WTC11 (cell line): ENCODE results near the gene PNLDC1. TPM values are rescaled to one million over a fixed set of nuclear protein-coding genes. Genes with fewer than 3 reads are reported as not detected.

Experiments used
- ATAC-seq: fragments of 200-7000 bp; cut with Tn5 transposase; 2 replicates; pipeline ENCODE4 v1.10.0; 2021; ENCODE audit warnings: mild to moderate bottlenecking, moderate library complexity
- CTCF ChIA-PET: fragments of 300-600 bp; sonication (Branson Sonifier 250); formaldehyde crosslinking; loops from one replicate; lab custom pipeline; 2021; ENCODE audit warnings: antibody characterized with exemption; lab: Charles Lee
- POLR2A ChIA-PET: fragments of 350-600 bp; sonication (Branson Sonifier 250); formaldehyde crosslinking; loops from one replicate; lab custom pipeline; 2021; ENCODE audit warnings: antibody characterized with exemption; lab: Charles Lee
- DNase-seq: peaks from one replicate; pipeline ENCODE4 v3.0.0; 2021; ENCODE audit warnings: low spot score
- H3K27ac Mint-ChIP-seq: 2 replicates; pipeline ENCODE4 v1.8.0; 2021; ENCODE audit warnings: mixed read lengths
- H3K27me3 Mint-ChIP-seq: 2 replicates; pipeline ENCODE4 v1.8.0; 2021; ENCODE audit warnings: low read depth, mild to moderate bottlenecking, moderate library complexity, mixed read lengths
- H3K36me3 Mint-ChIP-seq: 2 replicates; pipeline ENCODE4 v1.8.0; 2021; ENCODE audit warnings: mixed read lengths
- H3K4me1 Mint-ChIP-seq: 2 replicates; pipeline ENCODE4 v1.8.0; 2022; ENCODE audit warnings: mixed read lengths
- H3K4me3 Mint-ChIP-seq: 2 replicates; pipeline ENCODE4 v1.8.0; 2021; ENCODE audit warnings: mild to moderate bottlenecking, moderate library complexity, mixed read lengths
- H3K9me3 Mint-ChIP-seq: 2 replicates; pipeline ENCODE4 v1.8.0; 2021; ENCODE audit warnings: mixed read lengths
- ETV6 ChIP-seq: sonication (generic); formaldehyde crosslinking; IDR thresholded peaks from 2 replicates; pipeline ENCODE4 v1.8.1; 2022; ENCODE audit warnings: mild to moderate bottlenecking, missing genetic modification reagents
- FOXP1 ChIP-seq: sonication (generic); formaldehyde crosslinking; IDR thresholded peaks from 2 replicates; pipeline ENCODE4 v1.8.0; 2022; ENCODE audit warnings: missing genetic modification reagents, mild to moderate bottlenecking, moderate library complexity, borderline replicate concordance
- GABPB1 ChIP-seq: sonication (generic); formaldehyde crosslinking; IDR thresholded peaks from 2 replicates; pipeline ENCODE4 v1.8.1; 2023; ENCODE audit warnings: mild to moderate bottlenecking, missing genetic modification reagents
- HMGA2 ChIP-seq: fragments of 250-450 bp; sonication (Bioruptor Pico); IDR thresholded peaks from 2 replicates; pipeline ENCODE4 v1.4.0; 2021; ENCODE audit warnings: mild to moderate bottlenecking, moderate library complexity
- JUN ChIP-seq: sonication (generic); formaldehyde crosslinking; IDR thresholded peaks from 2 replicates; pipeline ENCODE4 v1.8.0; 2023; ENCODE audit warnings: mild to moderate bottlenecking, missing genetic modification reagents
- MAX ChIP-seq: sonication (generic); formaldehyde crosslinking; IDR thresholded peaks from 2 replicates; pipeline ENCODE4 v1.8.0; 2022; ENCODE audit warnings: mild to moderate bottlenecking, missing genetic modification reagents
- NFYB ChIP-seq: sonication (generic); formaldehyde crosslinking; conservative IDR thresholded peaks from 2 replicates; pipeline ENCODE4 v1.8.0; 2022; ENCODE audit warnings: low read depth, missing genetic modification reagents
- PRRX2 ChIP-seq: fragments of 250-450 bp; sonication (Bioruptor Pico); IDR thresholded peaks from 2 replicates; pipeline ENCODE4 v1.8.0; 2021; ENCODE audit warnings: mild to moderate bottlenecking
- RORB ChIP-seq: fragments of 250-450 bp; sonication (Bioruptor Pico); IDR thresholded peaks from 2 replicates; pipeline ENCODE4 v1.9.0; 2021; ENCODE audit warnings: mild to moderate bottlenecking
- USF2 ChIP-seq: sonication (generic); formaldehyde crosslinking; IDR thresholded peaks from 2 replicates; pipeline ENCODE4 v1.8.1; 2023; ENCODE audit warnings: mild to moderate bottlenecking, missing genetic modification reagents, moderate library complexity
- ZBTB43 ChIP-seq: sonication (generic); formaldehyde crosslinking; IDR thresholded peaks from 2 replicates; pipeline ENCODE4 v1.8.1; 2023; ENCODE audit warnings: mild to moderate bottlenecking, missing genetic modification reagents
- ZNF121 ChIP-seq: sonication (generic); formaldehyde crosslinking; IDR thresholded peaks from 2 replicates; pipeline ENCODE4 v1.8.0; 2023; ENCODE audit warnings: missing genetic modification reagents
- ZNF232 ChIP-seq: sonication (generic); formaldehyde crosslinking; IDR thresholded peaks from 2 replicates; pipeline ENCODE4 v1.8.0; 2022; ENCODE audit warnings: mild to moderate bottlenecking, missing genetic modification reagents
- ZNF416 ChIP-seq: fragments of 250-450 bp; sonication (Bioruptor Pico); IDR thresholded peaks from 2 replicates; pipeline ENCODE4 v1.9.0; 2021; ENCODE audit warnings: mild to moderate bottlenecking, inconsistent platforms
- ZNF423 ChIP-seq: fragments of 250-450 bp; sonication (Bioruptor Pico); IDR thresholded peaks from 2 replicates; pipeline ENCODE4 v2.1.2; 2022; ENCODE audit warnings: mild to moderate bottlenecking, moderate library complexity
- ZNF532 ChIP-seq: fragments of 250-450 bp; sonication (Bioruptor Pico); IDR thresholded peaks from 2 replicates; pipeline ENCODE4 v1.9.0; 2021; ENCODE audit warnings: mild to moderate bottlenecking, borderline replicate concordance
- ZSCAN18 ChIP-seq: fragments of 250-450 bp; sonication (Bioruptor Pico); IDR thresholded peaks from 2 replicates; pipeline ENCODE4 v2.1.2; 2022; ENCODE audit warnings: mild to moderate bottlenecking, moderate library complexity
- total RNA-seq: library from RNA; stranded (reverse); gene quantifications from 3 replicates; pipeline ENCODE4 v1.2.3, GENCODE V29; 2021
- TF ChIP-seq, protein P1 (sequence below): sonication (generic); formaldehyde crosslinking; IDR thresholded peaks from 2 replicates; pipeline ENCODE4 v1.8.1; 2022; ENCODE audit warnings: mild to moderate bottlenecking, moderate library complexity, missing genetic modification reagents
- TF ChIP-seq, protein P2 (sequence below): sonication (generic); formaldehyde crosslinking; IDR thresholded peaks from 2 replicates; pipeline ENCODE4 v1.8.1; 2022; ENCODE audit warnings: mild to moderate bottlenecking, missing genetic modification reagents, moderate library complexity, borderline replicate concordance
- TF ChIP-seq, protein P3 (sequence below): sonication (generic); formaldehyde crosslinking; IDR thresholded peaks from 2 replicates; pipeline ENCODE4 v1.8.1; 2022; ENCODE audit warnings: low read depth, missing genetic modification reagents, borderline replicate concordance

Gene PNLDC1
- total RNA-seq, 1 experiment from 2014 or later: 0.39 TPM

GRCh38 chr6:159829526-159829925 lies 29.4 kb downstream of the PNLDC1 start:
- Mint-ChIP-seq H3K4me3 (peak overlapping the region; percentile 0), H3K9me3 (peaks cover 12% of the 10 kb centered on the region), H3K27me3 (no peaks in the 10 kb centered on the region), H3K36me3 (peaks cover 12% of the 10 kb centered on the region), H3K27ac (peak overlapping the region; percentile 98; the same call in 1 of the 2 replicates), H3K4me1 (peaks cover 71% of the 10 kb centered on the region)
- POLR2A ChIA-PET: interaction anchor here (1.0 to 2.3 kb wide), 2 partner anchors 9 to 40 kb away, joined by 3 to 6 read pairs; partner anchors contain the start of gene TCP1
- DNase-seq (no peak), ATAC-seq (no peak)
- CTCF ChIA-PET: no interaction called here
- TF ChIP-seq ZNF532: no peak
- TF ChIP-seq, protein P1, sequence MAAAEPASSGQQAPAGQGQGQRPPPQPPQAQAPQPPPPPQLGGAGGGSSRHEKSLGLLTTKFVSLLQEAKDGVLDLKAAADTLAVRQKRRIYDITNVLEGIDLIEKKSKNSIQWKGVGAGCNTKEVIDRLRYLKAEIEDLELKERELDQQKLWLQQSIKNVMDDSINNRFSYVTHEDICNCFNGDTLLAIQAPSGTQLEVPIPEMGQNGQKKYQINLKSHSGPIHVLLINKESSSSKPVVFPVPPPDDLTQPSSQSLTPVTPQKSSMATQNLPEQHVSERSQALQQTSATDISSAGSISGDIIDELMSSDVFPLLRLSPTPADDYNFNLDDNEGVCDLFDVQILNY (CRISPR knock-in tag): no peak
- no peak for TF ChIP-seq USF2 (CRISPR knock-in tag)
- TF ChIP-seq NFYB: no peak
- TF ChIP-seq PRRX2: no peak
- no peak for TF ChIP-seq RORB
- TF ChIP-seq ZSCAN18 (CRISPR knock-in tag): no peak
- TF ChIP-seq ZNF423: no peak
- no peak for TF ChIP-seq GABPB1 (CRISPR knock-in tag)
- TF ChIP-seq ETV6 (CRISPR knock-in tag): no peak
- no peak for TF ChIP-seq ZNF232 (CRISPR knock-in tag)
- no peak for TF ChIP-seq ZBTB43
- TF ChIP-seq ZNF121 (CRISPR knock-in tag): no peak
- TF ChIP-seq, protein P2, sequence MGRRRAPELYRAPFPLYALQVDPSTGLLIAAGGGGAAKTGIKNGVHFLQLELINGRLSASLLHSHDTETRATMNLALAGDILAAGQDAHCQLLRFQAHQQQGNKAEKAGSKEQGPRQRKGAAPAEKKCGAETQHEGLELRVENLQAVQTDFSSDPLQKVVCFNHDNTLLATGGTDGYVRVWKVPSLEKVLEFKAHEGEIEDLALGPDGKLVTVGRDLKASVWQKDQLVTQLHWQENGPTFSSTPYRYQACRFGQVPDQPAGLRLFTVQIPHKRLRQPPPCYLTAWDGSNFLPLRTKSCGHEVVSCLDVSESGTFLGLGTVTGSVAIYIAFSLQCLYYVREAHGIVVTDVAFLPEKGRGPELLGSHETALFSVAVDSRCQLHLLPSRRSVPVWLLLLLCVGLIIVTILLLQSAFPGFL (CRISPR knock-in tag): no peak
- no peak for TF ChIP-seq MAX
- no peak for TF ChIP-seq HMGA2 (CRISPR knock-in tag)
- no peak for TF ChIP-seq ZNF416 (CRISPR knock-in tag)
- TF ChIP-seq JUN (CRISPR knock-in tag): no peak
- no peak for TF ChIP-seq FOXP1 (CRISPR knock-in tag)
- TF ChIP-seq, protein P3, sequence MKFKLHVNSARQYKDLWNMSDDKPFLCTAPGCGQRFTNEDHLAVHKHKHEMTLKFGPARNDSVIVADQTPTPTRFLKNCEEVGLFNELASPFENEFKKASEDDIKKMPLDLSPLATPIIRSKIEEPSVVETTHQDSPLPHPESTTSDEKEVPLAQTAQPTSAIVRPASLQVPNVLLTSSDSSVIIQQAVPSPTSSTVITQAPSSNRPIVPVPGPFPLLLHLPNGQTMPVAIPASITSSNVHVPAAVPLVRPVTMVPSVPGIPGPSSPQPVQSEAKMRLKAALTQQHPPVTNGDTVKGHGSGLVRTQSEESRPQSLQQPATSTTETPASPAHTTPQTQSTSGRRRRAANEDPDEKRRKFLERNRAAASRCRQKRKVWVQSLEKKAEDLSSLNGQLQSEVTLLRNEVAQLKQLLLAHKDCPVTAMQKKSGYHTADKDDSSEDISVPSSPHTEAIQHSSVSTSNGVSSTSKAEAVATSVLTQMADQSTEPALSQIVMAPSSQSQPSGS (CRISPR knock-in tag): no peak
